GM18526 (cell line): ENCODE measurements around the gene SLC9A3.

Experiments
- POLR2A ChIP-seq: IDR thresholded peaks from 3 replicates; pipeline ENCODE4 v1.6.1; 2011; ENCODE audit not compliant: insufficient read length; ENCODE audit errors: extremely low read depth

SLC9A3 gene

DNA sequence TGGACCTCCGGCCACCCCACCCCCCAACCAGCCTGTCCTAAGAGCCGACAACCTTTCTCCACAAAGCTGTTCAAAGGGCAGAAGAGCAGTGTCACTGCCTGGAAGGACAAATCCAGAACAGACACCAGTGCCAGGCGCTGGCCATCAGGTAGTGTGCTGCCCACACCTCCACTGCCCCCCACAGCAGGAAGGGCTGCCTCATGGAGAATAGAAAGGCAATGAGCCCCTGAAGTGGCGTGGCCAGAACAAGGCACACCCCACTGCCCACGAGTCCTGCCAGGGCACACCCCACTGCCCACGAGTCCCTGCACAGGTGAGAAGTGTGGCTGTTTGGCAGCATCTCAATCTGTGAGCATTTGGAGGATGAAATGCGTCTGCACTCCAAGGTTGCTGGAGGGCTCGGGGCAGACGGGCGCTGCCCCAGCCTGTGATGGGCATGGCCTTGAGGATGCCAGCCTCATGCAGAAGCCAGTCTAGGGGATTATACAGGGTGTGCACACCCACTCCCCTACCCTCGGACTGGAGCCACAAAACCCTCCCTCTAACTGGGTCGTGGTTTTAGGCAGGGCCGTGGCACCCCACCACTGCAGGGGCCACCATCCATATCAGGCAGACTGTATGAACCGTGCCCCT is 2.3 kb upstream of the SLC9A3 start:
- no peak for TF ChIP-seq POLR2A

DNA sequence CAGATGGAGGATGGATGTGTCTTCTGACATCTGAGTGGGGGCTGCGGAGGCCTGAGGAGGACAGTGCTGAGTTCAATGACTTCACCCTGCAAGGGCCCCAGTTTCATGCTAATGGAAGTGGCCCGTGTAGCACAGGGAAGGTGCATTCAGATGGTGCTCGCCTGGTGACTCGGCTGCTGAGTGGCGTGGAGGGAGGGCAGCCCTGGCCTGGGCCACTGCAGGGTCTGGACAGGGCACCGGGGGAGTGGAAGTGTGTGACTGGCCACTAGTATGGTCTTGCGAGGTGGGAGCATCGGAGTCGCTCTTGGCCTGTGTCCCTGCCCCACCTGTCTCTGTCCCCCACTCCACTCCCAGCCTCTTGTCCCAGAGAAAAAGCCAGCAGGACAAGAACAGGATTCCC is 1.7 kb upstream of the SLC9A3 start:
- TF ChIP-seq POLR2A: no peak

DNA sequence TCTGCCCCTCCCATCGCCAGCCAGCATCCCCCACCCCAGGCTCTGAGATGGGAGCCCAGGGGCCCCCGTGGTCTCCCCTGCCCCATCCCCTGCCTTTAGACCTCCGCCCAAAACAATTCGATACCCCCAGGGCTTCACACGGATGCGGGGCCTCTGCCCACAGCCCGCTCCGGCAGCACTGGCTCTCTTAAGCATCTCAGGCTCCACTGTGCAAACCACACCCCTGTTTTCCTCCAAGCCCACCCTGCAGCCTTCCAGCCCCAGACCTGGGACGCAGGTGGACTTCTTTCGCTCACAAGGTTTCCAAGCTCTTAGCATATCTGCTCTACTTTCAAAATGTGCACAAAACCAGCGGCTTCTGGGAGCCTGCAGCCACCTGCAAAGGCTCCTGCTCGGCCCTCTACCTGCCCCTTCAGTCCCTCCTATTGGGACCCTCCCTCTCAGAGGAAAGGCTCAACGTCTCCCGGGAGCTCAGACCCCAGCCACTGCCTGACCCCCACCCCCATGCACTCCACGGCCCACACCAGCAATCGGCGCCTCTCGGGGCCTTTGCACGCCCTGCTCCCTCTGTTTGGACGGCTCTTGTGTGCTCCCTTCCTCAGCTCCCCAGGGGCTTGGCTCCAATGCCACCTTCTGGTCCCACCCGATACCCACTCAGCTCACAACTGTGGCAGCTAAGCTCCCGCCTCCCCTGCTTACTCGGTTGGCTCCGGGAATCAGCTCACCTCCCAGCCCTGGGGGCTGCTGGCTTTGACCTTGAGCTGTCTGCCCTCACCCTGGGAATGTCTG is 918 bp upstream of the SLC9A3 start:
- no peak for TF ChIP-seq POLR2A

- no peak for TF ChIP-seq POLR2A
These were observed 617 bp downstream of the SLC9A3 start for GRCh38 chr5:523441-524222.

- no peak for TF ChIP-seq POLR2A
These were observed 1.3 kb downstream of the SLC9A3 start for GRCh38 chr5:522899-523440.

DNA sequence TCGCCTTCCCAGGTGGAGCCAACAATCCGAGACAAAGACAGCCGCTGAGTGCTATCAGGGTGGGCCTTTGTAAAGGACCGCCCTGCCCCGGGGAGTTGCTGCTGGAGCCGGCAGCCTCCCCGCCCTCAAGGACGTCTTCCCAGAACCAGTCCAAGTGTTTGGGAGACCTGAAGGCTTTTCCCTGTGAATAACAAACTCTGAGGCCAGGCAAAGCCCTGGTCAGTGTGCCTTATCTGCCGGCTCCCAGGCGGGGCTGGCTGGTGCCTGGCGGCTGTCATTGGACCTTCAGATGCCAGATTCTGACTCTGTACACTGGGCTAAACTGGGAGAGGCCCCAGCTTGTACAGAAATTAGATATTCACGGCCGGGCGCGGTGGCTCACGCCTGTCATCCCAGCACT is 2.1 kb downstream of the SLC9A3 start:
- TF ChIP-seq POLR2A: no peak

DNA sequence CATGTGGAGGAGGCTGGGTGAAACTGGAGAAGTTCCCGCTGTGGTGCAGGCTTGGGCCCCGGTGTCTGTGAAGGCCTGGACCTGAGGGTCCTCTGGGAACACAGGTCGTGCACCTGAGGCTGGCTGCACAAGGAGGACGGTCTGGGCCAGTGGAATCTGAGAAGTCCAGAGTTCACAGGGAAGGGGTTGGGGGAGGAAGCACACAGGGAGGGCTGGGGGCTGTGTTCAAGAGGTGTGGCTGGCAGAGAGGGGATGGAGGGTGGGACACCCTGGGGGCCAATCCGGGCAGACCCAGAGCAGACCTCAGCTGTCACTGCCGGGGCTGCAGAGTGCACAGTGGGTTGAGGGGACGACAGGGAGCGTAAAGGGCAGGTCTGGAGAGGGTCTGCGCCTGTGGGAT is 2.6 kb downstream of the SLC9A3 start:
- no peak for TF ChIP-seq POLR2A

DNA sequence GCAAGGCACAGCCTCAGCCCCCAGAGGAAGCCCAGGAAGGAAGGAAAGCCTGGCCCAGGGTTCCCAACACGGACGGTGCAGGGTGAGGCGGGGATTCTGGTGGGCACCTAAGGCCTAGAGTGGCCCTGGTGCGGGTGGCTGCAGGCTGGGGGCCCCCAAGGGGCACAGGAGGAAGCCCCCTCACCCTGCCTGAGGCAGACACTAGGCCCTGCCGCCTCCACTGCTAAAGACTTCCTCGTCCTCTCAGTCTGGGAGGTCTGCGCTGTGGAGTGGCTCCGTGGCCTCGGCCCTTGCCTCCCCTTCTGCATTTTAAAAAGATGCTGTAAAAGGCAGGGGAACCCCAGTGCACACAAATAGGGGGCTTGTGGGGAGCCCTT is 3.4 kb downstream of the SLC9A3 start:
- no peak for TF ChIP-seq POLR2A

- TF ChIP-seq POLR2A: no peak
These were observed 3.9 kb downstream of the SLC9A3 start for GRCh38 chr5:520196-520849.

GRCh38 chr5:518721-519120 is 5.5 kb downstream of the SLC9A3 start:
- TF ChIP-seq POLR2A: no peak

DNA sequence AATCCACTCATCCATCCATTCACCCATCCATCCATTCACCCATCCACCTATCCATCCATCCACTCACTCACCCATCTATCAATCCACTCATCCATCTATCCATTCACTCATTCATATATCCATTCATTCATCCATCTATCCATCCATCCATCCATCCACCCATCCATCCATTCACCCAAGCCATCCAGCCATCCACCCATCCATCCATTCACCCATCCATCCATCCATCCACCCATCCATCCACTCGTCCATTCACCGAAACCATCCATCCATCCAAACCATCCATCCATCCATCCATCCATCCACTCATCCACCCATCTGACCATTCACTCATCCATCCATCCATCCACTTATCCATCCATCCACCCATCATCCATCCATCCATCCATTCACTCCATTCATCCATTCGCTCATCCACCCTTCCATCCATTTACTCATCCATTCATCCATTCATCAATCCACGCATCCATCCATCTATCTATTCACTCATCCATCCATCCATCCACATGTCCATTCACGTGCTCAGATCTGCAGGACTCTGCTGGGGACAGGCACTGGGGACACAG is 6.6 kb downstream of the SLC9A3 start:
- no peak for TF ChIP-seq POLR2A

- TF ChIP-seq POLR2A: no peak
These were observed 7.3 kb downstream of the SLC9A3 start for GRCh38 chr5:516980-517379.

GRCh38 chr5:516338-516925 is 7.8 kb downstream of the SLC9A3 start:
- TF ChIP-seq POLR2A: no peak

DNA sequence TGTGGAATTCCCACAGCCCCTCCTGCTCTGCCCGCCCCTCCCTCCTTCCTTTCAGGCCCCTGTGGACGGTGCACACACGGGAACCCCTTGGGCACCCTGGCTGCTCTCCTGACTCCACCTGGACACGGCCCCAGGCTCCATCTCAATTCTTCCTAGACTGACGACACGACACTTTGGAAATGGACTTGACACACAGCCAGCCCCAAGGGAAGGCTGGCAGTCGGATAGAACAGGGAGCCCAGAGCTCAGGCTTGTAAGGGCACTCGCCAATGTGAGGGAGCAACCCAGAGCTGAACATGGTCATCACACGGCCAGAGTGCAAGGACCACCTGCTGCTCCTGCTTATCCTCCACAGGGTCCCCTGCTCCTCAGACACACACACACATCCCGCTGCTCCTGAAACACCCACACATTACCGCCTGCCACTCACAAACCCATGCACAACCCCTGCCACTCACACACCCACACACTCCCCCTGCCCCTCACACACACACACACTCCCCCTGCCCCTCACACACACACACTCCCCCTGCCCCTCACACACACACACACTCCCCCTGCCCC is 8.9 kb downstream of the SLC9A3 start:
- no peak for TF ChIP-seq POLR2A

DNA sequence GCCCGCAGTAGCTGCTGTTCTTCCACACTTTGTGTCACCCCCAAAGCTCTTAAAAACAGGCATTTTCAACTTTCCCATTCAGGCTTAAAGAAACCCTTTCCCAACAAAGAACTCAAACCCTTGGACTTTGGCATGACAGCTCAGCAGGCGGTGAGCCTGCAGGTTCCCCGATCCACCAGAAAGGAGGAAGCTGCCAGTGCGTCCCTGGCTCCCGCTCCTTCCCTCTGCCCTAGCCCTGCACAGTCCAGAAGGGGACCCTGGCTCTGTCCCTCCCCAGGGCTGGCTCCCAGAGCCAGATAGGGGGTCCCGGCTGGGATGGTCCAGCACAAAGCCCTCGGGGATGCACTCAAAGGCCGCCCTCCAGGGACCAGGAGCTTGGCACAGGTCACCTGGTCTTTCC is 9.6 kb downstream of the SLC9A3 start:
- no peak for TF ChIP-seq POLR2A

DNA sequence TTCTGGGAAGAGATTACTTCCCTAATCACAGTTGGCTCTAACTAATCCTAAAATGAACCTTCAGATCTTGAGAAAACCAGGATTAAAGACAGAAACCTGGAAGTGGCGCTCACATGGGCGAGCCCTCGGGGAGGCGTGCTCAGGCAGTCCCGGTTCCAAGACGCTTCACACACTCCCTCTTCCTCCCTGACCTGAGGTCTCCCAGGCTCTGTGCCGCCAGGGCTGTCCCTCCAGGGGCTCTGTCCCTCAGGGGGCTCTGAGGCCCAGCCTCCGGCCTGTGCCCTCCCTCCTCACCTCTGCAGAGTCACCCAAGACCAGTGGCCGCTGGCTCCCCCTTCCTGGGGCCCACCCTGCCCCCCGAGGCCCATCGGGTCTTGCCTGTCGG is 10.2 kb downstream of the SLC9A3 start:
- TF ChIP-seq POLR2A: no peak
